GM18868 (cell line): ENCODE measurements around the gene TNNT2.
A peak's percentile ranks its signal among the peaks of the same experiment; 100 is the strongest.

Source experiments
- ATAC-seq: cut with Tn5 transposase; IDR thresholded peaks from one replicate; pipeline ENCODE4 v1.9.1; 2021; ENCODE audit warnings: mild to moderate bottlenecking, moderate library complexity; ENCODE audit not compliant: unreplicated experiment

The TNNT2 gene

GRCh38 chr1:201404055-201404454 lies 26.6 kb upstream of the TNNT2 start:
- ATAC-seq = peak; percentile 41

DNA sequence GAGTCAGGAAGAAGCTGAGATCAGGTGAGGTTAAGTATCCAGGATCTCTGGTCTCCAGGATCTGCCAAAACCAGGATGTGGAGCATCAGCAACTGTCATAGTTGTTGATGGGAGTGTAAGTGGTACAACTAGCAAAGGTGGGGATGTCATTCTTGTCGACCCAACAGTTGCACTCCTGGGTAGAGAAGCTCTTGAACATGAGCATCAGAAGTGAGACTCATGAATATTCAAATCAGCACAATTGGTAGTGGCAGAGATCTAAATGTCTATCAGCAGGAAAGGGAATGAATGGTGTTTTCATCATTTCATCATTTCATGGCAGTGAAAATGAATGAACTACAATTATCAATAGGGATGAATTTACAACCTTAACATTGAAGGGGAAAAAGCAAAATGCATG lies 25.9 kb upstream of the TNNT2 start:
- ATAC-seq = no peak

DNA sequence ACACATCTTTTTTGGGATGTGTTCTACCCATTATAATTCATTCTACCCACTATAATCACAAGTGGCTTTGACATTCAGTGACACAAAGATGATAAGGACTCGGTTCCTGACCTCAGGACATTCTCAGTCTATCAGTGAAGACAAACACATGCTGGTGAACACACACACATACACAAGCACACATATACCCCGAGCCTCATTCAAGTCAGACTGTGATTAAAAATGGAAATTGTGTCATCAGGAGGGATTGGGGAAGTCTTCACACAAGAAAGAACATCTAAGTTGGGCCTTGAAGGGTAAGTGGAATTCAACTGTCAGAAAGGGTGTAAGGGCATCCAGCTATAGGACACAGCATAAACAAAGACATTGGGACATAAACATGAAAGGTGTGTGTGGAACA lies 24.2 kb upstream of the TNNT2 start:
- ATAC-seq = no peak

GRCh38 chr1:201400852-201401230 lies 23.4 kb upstream of the TNNT2 start:
- ATAC-seq = no peak

GRCh38 chr1:201400212-201400851 lies 22.9 kb upstream of the TNNT2 start:
- ATAC-seq = no peak

GRCh38 chr1:201399352-201400126 lies 22.1 kb upstream of the TNNT2 start:
- ATAC-seq = no peak

- no peak for ATAC-seq
These were observed 21.5 kb upstream of the TNNT2 start, which contains the start of gene LAD1 for GRCh38 chr1:201399018-201399351. TSS of gene LAD1 (minus strand) at chr1:201399324. CDS start at chr1:201399306, 18 bp downstream.

DNA sequence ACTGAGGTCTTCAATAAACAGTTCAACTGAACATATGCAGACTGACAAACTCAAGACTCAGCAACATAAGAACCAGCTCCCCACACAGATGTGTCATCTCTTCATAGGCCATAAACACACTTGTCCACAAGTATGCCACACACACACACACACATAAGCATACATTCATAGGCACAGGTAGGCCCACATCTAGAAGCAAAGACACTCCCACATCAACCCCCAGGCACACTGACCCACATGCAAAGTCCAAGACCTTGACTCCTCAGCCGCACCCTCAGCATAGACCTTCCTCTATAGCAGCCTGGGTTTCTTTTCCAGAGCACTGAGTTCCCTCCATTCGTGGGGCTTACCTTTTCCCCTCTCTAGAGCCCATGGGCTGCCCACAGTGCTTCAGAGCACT lies 20.2 kb upstream of the TNNT2 start:
- no peak for ATAC-seq

DNA sequence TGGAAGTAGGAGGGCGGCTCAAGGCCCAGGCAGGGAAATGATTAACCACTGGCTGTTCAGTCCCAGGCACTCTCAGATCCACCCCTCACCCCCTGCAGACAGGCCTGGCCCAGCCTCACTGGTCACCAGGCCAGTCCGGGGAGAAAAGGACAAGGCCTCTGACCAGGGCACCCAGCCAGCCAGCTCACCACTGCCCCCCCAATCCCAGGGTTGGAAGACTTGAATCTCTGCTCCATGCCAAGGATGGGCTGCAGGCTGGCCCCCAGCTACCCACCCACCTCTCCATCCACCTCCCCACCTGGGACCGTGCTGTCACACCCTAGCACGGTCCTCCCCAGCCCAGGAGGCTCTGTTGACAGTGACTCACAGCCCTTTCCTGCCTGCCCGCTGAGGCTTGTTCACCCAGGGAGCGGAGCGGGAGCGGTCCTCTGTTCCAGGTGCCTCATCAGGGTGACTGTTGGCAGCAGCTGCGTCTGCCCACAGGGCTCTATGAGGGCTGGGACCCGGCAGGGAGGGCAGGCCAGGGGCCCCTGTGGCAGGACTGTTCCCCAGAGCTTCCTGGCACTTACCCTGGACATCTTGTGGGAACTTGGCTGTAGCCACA lies 19.5 kb upstream of the TNNT2 start:
- ATAC-seq = no peak

- ATAC-seq = no peak
These were observed 18.5 kb upstream of the TNNT2 start for GRCh38 chr1:201395936-201396335.

DNA sequence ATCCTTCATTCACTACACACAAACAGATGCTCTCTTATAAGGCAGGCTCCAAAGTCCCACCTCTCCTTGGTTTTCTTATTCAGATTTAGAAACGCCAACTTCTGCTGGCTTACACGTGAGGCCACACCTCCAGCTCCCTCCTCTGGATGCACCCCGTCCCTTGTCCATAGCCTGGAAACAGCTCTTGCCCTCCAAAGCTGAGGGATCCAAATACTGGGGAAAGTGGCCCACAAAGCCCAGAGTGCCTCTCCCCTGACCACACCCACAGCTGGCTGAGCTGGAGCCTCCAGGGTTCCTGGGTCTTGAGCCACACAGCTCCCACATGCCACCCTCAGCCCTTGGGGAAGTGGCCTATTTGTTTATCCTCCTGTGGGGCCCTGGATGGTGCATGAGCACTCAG lies 17.1 kb upstream of the TNNT2 start:
- no peak for ATAC-seq

DNA sequence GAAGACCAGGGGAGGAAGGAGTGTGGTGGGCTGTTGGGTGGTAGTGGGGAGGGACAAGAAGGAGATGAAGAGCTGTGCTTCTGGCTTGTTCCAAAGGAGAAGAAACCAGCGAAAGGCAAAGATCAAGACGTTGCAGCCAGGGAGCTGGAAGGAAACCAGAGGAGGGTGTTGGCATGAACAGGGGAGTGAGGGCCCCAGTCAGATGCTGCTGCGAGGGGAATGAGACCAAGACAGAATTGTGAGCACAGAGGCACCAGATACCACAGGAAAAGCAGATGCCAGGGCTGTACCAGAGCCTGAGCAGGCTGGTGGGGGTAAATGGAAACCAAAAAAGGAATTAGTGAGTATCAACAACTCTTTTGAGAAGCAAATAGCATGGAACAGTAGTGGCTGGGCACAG lies 15.6 kb upstream of the TNNT2 start:
- ATAC-seq = no peak

- ATAC-seq = peak; percentile 51
These were observed 14.4 kb upstream of the TNNT2 start for GRCh38 chr1:201391651-201392511.

GRCh38 chr1:201391225-201391624 lies 13.7 kb upstream of the TNNT2 start:
- ATAC-seq = no peak

DNA sequence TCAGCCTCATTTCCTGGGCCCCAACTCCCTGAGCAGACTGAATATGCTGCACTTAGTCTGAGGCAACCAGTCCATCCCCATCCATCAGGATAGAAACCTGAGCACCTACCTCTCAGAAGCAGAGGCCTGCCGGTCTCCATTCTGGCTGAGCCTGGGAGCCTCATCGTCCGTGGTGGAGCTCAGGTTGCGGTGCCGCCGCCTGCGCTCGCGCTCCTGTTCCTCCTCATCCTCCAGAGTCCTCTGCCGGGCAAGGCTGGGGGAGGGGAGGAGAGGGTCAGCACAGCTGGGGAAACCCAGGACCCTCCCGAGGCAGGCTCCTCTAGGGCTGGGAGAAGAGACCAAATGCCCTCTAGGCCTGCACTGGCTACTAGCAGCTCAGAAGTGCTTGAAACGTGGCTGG lies 11.6 kb upstream of the TNNT2 start:
- no peak for ATAC-seq

- no peak for ATAC-seq
These were observed 8.7 kb upstream of the TNNT2 start for GRCh38 chr1:201386208-201386607.

DNA sequence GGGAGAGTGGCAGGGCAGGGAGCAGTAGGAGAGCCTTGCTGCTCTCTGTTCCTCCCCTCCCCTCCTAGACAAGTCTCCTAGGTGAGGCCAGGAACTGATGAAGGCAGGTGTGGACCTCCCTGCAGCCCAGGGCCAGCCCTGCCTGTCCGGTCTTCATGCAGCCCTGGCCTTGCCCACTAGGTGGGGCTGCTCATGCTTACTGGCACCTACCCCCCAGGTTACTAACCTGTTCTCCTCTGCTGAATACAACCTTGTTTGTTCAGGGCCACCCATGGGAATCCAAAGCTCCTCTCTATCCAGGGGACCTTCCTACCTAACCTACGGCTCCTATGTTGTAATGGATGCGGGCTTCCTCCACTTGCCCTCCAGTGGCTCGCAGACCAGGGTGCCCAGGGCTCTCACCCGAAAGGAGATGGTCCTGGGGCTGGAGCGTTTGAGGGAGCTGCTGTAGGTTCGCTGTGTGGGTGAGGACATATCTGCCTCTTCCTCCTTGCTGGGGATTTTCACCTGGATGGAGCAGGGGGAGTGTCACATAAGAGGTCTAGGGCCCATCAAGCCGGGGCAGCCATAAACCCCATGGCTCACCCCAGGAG lies 7.9 kb upstream of the TNNT2 start:
- peak; percentile 82 for ATAC-seq

DNA sequence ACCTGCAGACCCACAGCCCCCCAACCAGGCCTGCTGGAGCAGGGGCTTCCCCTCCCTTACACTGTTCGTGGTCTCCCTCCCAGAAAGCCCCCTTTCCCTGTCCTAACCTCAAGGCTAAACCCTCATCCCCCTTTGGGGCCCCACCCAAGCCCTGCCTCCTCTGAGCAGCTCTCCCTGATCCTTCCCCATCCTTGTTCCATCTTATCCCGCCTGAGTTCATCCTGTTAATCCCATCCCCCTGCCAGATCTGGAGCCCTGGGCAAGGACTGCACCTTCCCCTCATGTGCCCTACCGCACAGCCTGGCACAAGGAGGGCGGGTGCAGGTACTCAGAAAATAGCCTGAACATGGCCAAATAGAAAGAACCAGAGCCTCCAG lies 6.9 kb upstream of the TNNT2 start:
- no peak for ATAC-seq

- no peak for ATAC-seq
These were observed 6.3 kb upstream of the TNNT2 start for GRCh38 chr1:201383647-201384405.

- ATAC-seq = no peak
These were observed 3.6 kb upstream of the TNNT2 start for GRCh38 chr1:201381130-201381529.
